ENCODE data around the gene PROK2. TPM values are rescaled to one million over a fixed set of nuclear protein-coding genes. Genes with fewer than 3 reads are reported as not detected.

PROK2 gene
- total RNA-seq, 4 donors from 2014 or later = not detected

DNA sequence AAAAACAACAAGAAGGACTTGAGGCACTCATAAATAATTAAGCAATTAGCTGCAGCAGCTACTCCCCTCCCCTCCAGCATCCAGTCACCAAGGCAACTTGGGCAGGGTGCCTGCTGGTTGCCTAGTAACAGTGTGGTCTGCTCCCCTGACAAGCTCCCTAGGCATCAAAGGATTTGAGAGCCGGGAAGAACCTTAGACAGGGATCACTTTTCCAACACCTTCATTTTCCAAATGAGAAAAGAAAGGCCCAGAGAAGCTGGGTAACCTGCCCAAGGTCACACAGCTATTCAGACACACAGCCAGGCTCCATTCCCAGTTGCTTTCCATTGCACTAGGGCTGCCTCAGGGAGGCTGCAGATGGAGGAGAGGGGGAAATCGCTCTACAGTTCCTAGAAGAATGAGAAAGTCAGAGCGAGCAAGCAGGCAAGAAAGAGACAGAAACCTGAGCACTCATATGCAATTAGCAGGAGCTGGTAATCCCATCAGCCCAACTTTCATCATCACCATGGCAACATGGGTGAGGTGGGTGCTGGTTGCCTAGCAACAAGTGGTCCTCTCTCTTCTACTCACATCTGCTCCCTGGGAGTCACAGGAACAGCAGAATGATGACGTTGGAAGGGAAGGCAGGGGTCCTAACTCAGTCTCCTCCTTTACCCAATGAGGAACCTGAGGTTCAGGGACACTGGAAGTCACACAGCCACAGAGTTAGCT lies 56.2 kb downstream of the PROK2 start:
- no peak for TF ChIP-seq POLR2A (IDR thresholded peaks at IDR 0.05)
- TF ChIP-seq, protein P1, sequence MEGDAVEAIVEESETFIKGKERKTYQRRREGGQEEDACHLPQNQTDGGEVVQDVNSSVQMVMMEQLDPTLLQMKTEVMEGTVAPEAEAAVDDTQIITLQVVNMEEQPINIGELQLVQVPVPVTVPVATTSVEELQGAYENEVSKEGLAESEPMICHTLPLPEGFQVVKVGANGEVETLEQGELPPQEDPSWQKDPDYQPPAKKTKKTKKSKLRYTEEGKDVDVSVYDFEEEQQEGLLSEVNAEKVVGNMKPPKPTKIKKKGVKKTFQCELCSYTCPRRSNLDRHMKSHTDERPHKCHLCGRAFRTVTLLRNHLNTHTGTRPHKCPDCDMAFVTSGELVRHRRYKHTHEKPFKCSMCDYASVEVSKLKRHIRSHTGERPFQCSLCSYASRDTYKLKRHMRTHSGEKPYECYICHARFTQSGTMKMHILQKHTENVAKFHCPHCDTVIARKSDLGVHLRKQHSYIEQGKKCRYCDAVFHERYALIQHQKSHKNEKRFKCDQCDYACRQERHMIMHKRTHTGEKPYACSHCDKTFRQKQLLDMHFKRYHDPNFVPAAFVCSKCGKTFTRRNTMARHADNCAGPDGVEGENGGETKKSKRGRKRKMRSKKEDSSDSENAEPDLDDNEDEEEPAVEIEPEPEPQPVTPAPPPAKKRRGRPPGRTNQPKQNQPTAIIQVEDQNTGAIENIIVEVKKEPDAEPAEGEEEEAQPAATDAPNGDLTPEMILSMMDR (IDR thresholded peaks at IDR 0.05) = no peak
- DNase-seq (ENCODE audit: low spot score in 2 of 2) = no peak
- WGBS, 2 donors = 73 to 81% methylated on average over 4 of the region's 4 CpGs
- intact Hi-C loops (cut with DNase I; ENCODE audit: low total_unique reads) = no loop called here
- no peak overlapping the region for H3K4me3 ChIP-seq (ENCODE audit: low read depth, poor library complexity, severe bottlenecking)

DNA sequence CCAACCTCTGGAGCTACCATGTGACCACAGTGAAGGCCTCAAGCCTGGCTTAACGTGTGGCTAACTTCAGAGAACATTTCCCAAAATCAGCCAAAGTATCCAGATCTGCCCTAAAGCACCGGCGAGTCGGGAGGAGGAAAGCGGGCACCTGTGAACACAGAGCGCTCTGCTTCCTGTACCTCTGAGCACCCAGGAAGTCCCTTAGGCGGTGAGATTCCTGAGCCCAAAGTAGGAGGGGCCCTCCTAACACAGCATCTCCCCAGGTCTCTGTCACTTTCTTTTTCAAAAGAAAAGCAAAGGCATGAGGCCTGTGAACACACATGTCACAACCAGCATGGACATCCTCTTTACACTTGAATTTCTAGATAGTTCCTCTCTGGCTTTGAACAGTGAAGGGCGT lies 58.8 kb downstream of the PROK2 start:
- no peak for TF ChIP-seq POLR2A (IDR thresholded peaks at IDR 0.05)
- TF ChIP-seq, protein P1 (IDR thresholded peaks at IDR 0.05) = no peak
- H3K4me3 ChIP-seq (ENCODE audit: low read depth, poor library complexity, severe bottlenecking) = no peak overlapping the region
- no peak for DNase-seq (ENCODE audit: low spot score in 2 of 2)
- intact Hi-C loops (cut with DNase I; ENCODE audit: low total_unique reads) = no loop called here
- 55 to 61% methylated on average over 8 of the region's 8 CpGs for WGBS, 2 donors

DNA sequence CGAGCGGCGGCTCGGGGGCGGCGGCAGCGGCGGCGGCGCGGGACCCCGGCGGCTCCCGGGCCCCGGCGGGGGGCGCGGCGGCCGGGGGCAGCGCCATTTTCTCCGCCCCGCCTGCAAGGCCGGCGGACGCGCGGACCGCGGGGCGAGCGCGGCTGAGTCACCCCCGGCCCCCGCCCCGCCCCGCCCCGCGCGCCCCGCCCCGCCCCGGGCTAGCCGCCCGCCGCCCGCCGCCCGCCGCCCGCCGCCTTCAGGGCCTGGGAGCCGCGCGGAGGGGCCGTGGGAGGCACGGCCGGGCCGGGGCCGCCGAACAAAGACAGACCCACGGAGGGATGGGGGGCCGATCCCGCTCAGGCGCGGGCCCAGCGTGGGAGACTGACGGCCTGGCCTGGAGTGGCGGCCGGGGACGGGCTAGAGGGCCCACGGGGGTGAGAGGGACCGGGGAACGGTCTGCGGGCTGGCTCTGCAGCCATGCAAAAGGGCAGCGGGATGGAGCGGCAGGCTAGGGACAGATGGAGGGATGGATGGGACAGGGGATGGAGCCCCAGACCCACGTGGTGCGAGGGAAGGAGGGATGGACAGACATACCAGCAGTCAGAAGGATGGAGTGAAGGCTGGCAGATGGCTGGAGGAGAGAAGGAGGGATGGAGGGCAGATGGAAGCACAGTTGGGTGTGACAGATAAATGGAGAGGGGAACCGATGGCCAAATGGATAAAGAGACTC lies 59.5 kb downstream of the PROK2 start, which contains the start of gene EIF4E3:
Gene EIF4E3 (minus strand): TSS at position 132 of the 721 bp plus-strand sequence. CDS start 35 bp downstream, at position 97.
- TF ChIP-seq, protein P1 (IDR thresholded peaks at IDR 0.05) = no peak
- TF ChIP-seq POLR2A (IDR thresholded peaks at IDR 0.05) = no peak
- peak within 1 kb of the TSS; percentile 59 for H3K4me3 ChIP-seq (ENCODE audit: low read depth, poor library complexity, severe bottlenecking)
- intact Hi-C loops (cut with DNase I; ENCODE audit: low total_unique reads) = no loop called here
- no peak for DNase-seq (ENCODE audit: low spot score in 2 of 2)
- 4 to 11% methylated on average over 18 to 24 of the region's 80 CpGs for WGBS, 2 donors

DNA sequence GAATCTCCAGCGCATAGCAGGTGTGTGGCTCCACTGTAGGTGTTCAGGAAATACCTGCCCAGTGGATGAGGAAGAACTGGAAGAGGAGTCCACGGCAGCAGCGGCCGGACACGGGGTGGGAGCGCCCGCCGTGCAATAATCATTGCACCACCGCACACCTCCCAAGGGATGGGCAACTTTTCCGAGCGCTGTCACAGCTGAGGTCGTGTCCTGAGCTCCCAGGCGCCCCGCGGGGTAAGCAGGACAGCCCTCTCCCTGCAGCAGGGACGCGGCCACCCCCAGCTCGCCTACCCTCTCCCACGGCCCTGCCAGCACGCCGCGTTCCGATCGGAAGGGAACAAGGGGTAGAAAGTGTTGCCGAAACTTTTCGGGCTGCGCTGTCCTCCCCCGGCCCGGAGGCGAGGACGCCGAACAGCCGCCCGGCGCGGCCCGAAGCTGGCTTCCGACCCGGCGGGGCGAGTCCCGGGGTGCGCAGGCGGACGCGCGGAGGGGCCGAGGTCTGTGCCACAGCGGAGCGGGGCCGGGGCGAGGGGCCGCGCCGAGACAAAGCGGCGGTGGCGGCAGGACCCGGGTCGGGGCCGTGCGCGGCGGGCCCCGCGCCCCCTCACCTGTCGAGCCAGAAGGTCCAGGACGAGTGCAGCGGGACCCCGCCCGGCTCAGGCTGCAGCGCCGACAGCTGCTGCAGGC lies 60.2 kb downstream of the PROK2 start:
- peak overlapping the region; percentile 59 for H3K4me3 ChIP-seq (ENCODE audit: low read depth, poor library complexity, severe bottlenecking)
- TF ChIP-seq, protein P1 (IDR thresholded peaks at IDR 0.05) = no peak
- TF ChIP-seq POLR2A (IDR thresholded peaks at IDR 0.05) = no peak
- DNase-seq (ENCODE audit: low spot score in 2 of 2) = peak in 1 of 2 donors; percentile 88
- intact Hi-C loops (cut with DNase I; ENCODE audit: low total_unique reads) = no loop called here
- 0% methylated on average over 23 to 51 of the region's 73 CpGs for WGBS, 2 donors

DNA sequence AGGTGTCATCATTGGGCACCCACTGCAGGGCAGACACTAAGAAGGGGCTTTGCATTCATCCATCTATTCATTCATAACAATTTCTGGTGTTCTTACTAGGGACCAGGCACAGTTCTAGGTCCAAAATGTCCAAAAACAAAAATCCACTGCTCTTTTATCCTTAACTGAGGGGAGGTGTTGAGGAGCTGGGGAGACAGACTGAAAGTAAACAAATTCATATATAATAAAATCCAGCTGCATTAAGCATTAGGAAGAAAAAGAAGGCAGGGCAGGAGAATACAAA lies 60.8 kb downstream of the PROK2 start:
- peak overlapping the region; percentile 59 for H3K4me3 ChIP-seq (ENCODE audit: low read depth, poor library complexity, severe bottlenecking)
- intact Hi-C loops (cut with DNase I; ENCODE audit: low total_unique reads) = no loop called here
- no peak for TF ChIP-seq POLR2A (IDR thresholded peaks at IDR 0.05)
- TF ChIP-seq, protein P1 (IDR thresholded peaks at IDR 0.05) = no peak
- no peak for DNase-seq (ENCODE audit: low spot score in 2 of 2)

Data from lower leg skin (tissue), 4 donors.